GM12873 (cell line): ENCODE results near the gene LIPC.

Experiments
- TF ChIP-seq, protein P1 (sequence below): IDR thresholded peaks from 2 replicates; pipeline ENCODE4 v1.5.1; 2012; ENCODE audit warnings: low read depth, mild to moderate bottlenecking, moderate library complexity, low read length, control low read depth; ENCODE audit not compliant: insufficient read depth; ENCODE audit errors: missing control alignments

The LIPC gene

DNA sequence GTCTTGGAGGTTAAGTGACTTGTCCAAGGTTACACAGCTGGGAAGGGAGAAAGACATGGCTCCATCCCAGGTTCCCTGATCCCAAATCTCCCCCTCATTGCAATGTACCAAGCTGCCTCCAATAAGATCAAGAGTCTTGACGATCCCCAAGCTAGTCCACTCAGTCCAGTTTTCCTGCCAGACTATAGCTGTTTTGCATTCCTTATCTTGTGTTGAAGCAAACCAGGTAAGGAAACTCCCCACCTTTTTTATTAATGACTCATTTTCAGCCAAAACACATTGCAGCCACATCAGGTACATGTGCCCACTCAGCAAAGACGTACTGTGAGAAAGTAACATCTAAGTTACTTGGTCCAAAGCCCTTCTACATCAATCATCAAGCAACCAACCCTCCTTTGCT is 41.9 kb downstream of the LIPC start:
- TF ChIP-seq, protein P1, sequence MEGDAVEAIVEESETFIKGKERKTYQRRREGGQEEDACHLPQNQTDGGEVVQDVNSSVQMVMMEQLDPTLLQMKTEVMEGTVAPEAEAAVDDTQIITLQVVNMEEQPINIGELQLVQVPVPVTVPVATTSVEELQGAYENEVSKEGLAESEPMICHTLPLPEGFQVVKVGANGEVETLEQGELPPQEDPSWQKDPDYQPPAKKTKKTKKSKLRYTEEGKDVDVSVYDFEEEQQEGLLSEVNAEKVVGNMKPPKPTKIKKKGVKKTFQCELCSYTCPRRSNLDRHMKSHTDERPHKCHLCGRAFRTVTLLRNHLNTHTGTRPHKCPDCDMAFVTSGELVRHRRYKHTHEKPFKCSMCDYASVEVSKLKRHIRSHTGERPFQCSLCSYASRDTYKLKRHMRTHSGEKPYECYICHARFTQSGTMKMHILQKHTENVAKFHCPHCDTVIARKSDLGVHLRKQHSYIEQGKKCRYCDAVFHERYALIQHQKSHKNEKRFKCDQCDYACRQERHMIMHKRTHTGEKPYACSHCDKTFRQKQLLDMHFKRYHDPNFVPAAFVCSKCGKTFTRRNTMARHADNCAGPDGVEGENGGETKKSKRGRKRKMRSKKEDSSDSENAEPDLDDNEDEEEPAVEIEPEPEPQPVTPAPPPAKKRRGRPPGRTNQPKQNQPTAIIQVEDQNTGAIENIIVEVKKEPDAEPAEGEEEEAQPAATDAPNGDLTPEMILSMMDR = no peak

DNA sequence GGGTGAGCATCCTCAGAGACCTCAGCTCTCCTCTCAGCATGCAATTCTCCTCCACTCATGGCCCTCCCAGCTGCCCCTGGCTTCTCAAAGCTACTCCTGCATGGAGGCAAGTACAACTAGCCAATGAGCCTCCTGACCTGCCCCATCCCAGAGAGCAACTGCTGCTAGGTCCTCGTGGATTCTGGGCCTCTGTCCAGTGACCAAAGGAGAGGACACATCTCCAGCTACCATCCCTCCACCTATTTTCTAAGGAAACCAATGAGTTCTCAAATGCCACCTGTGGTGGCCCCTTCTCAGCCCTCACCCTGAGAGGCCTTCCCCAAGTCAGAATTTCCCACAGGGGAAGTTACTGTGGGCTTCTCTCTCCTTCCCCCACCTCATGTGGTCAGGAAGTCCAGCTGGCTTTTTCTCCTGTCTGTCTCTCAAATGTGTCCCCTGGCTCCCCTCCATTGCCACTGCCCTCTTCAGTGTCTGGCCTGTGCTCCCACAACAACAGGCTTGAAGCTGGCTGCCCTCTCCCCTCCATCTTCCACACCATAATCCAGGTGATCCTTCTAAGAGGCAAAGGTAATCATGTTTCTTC is 43.0 kb downstream of the LIPC start:
- TF ChIP-seq, protein P1 = no peak

DNA sequence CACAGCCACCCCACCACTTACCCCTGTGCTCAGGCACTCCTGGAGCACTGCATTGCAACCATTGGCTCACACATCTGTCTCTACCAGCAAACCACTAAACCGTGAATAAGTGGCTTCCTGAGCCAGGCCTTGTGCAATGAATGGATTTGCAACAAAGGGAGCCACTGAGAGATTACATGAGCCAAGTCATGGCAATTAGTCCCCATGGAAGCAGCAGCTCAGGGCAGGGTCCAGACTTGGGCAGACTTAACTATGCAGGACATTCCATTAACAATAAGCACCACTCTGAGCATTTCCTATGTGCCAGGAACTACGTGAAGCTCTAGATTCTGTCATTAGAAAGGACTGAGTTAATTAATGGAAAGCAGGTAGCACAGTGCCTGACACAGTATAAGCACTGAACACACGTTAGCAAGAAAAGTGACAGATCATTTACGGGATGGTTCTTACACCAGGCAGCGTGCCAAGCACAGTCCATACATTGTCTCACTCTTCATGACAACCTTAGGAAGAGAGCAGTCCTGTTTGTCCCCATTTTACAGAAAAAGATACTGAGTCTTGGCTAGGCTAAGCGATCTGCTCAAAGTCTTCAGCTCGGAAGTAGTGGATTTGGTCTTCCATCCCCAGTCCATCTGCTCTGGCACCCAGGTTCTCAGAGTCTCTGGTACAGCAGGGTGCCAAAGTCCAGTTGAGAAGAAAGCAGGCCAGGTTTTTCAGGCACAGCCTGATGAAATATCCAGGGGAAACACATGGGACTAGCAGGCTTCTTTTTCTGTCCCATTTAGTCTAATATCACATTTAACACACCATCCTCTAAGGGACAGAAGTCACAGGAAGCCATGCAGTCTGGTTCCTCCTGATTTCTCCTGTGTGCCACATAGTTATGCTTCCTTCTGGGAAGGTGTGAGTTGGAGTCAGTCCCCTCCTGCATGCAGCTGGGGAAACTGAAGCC is 44.1 kb downstream of the LIPC start:
- TF ChIP-seq, protein P1 = no peak

DNA sequence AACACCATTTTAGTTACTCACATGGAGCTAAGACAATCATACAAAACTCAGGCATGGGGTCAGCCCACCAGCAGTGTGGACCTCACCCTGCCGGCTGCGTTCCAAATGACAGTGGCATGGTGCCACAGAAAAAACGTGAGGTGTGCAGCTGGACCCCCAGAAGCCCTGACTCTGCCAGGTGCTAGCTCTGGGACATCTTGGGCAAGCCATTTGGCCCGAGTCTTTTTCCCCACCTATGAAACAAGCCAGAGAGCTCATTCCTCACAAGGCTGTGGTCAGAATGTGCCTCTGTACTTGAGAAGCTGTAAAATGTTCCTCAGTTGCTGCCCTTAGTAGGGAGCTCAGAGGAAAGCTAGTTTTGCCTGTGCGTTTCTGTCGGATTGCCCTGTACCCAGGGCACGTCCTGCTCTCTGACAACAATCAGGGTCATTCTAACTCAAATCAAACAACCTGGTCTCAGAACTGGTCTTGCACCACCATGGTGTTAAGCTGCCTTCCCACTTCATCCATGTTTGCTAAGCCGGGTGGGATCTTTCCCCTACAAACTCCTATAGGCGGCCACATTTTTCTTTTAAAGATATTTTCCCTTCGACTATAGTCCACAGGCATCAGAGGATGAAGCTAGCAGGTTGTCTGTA is 44.9 kb downstream of the LIPC start:
- TF ChIP-seq, protein P1 = no peak

DNA sequence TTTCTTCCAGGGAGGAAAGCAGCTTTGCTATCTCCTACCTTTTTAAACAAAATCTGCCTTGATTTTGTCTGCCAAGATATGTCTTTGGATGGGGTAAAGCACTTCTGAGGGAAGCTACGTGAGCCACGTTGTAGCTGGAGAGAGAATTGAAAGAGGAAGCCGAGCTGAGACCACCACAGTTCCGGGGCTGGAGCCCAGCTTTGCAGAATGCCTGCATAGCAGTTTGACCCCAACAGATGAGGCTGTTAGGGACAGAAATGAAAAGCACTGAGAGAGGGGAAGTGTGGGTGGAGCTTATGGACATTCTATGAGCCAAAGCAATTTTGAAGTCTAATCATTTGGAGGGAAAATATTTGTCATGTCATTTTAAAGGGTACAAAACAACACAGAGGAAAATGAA is 45.4 kb downstream of the LIPC start:
- TF ChIP-seq, protein P1 = no peak

DNA sequence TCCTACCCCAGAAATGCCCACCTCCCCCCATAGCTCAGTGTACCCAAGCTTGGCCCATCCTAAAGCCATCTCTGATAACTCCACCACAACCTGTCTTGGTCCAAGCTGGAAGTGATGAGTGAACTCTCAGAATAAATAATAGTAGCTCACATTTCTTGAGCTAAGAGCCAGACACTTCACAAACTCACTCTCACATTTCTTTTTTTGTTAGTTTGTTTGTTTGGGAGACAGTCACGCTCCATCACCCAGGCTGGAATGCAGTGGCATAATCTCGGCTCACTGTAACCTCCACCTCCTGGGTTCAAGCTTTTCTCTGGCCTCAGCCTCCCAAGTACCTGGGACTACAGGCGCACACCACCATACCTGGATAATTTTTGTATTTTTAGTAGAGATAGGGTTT is 46.2 kb downstream of the LIPC start:
- TF ChIP-seq, protein P1 = no peak

DNA sequence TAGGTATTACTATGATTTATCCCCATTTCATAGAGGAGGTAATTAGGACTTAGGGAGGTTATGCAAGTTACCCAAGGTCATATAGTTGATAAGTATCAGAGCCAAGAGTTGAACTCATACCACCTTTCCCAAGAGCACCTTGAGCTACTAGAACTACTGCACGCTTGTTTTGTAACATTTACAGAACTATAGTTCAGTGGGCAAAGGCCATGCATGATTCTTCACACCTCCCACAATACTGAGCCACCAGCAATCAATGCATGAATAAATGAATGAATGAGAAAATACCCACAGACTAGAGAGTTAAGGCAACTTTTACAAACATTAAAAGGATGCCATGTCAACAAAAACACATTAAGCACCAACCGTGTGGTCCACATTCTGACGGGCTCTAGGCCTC is 46.8 kb downstream of the LIPC start:
- TF ChIP-seq, protein P1 = no peak
